Stimulated activated effector memory CD8-positive, alpha-beta T cell treated with anti-CD3 and anti-CD28 coated beads, Interleukin-12 subunit alpha, Interleukin-12 subunit beta, amount 100 ng/mL, for 72 hours (primary cell): ENCODE results near the gene GAK.

ENCODE experiments used
- ATAC-seq: fragments of 150-1000 bp; cut with Tn5 transposase; 2 replicates; pipeline ENCODE4 v1.10.0; 2021
- DNase-seq, 2 donors: peaks; one replicate each; pipeline ENCODE4 v3.0.0; 2021 to 2022; ENCODE audit warnings: low spot score in 2 of 2
- H3K27ac Mint-ChIP-seq: one replicate; pipeline ENCODE4 v1.8.0; 2022; ENCODE audit warnings: mild to moderate bottlenecking, mixed read lengths
- H3K36me3 Mint-ChIP-seq: one replicate; pipeline ENCODE4 v1.8.0; 2022; ENCODE audit warnings: mild to moderate bottlenecking, mixed read lengths
- H3K4me1 Mint-ChIP-seq: one replicate; pipeline ENCODE4 v1.8.0; 2022; ENCODE audit warnings: mixed read lengths
- H3K4me3 Mint-ChIP-seq: one replicate; pipeline ENCODE4 v1.8.0; 2022; ENCODE audit warnings: mild to moderate bottlenecking, mixed read lengths
- H3K9me3 Mint-ChIP-seq: one replicate; pipeline ENCODE4 v1.8.0; 2022; ENCODE audit warnings: mixed read lengths

The GAK gene

DNA sequence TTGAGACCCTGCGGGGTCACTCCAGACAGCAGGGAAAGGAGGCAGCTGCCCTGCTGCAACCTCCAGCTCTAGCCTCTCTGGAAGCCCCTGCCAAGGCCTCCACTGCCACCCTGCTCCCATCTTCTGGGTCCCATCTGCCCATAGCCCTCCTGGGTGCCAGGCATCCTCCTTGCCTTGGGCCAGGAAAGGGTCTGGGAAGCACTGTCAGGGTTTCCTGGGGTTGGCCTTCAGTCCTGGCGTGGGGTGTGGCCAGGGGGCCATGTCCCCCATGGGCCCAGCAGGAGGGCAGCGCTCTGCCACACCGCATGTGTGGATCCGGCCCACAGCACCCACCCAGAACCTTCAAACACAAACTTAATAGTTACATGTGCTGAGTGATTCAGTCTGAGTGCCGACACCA is 102.8 kb downstream of the GAK start:
- Mint-ChIP-seq H3K27ac (no peak overlapping the region), H3K4me1 (peaks cover 19% of the 10 kb centered on the region), H3K4me3 (no peak overlapping the region), H3K9me3 (no peaks in the 10 kb centered on the region), H3K36me3 (peaks cover 13% of the 10 kb centered on the region)
- ATAC-seq (no peak), DNase-seq (no peak)

GRCh38 chr4:828641-829271 is 103.4 kb downstream of the GAK start:
- DNase-seq (no peak), ATAC-seq (no peak)
- Mint-ChIP-seq H3K4me1 (peaks cover 19% of the 10 kb centered on the region), H3K4me3 (no peak overlapping the region), H3K9me3 (no peaks in the 10 kb centered on the region), H3K36me3 (peaks cover 13% of the 10 kb centered on the region), H3K27ac (no peak overlapping the region)

DNA sequence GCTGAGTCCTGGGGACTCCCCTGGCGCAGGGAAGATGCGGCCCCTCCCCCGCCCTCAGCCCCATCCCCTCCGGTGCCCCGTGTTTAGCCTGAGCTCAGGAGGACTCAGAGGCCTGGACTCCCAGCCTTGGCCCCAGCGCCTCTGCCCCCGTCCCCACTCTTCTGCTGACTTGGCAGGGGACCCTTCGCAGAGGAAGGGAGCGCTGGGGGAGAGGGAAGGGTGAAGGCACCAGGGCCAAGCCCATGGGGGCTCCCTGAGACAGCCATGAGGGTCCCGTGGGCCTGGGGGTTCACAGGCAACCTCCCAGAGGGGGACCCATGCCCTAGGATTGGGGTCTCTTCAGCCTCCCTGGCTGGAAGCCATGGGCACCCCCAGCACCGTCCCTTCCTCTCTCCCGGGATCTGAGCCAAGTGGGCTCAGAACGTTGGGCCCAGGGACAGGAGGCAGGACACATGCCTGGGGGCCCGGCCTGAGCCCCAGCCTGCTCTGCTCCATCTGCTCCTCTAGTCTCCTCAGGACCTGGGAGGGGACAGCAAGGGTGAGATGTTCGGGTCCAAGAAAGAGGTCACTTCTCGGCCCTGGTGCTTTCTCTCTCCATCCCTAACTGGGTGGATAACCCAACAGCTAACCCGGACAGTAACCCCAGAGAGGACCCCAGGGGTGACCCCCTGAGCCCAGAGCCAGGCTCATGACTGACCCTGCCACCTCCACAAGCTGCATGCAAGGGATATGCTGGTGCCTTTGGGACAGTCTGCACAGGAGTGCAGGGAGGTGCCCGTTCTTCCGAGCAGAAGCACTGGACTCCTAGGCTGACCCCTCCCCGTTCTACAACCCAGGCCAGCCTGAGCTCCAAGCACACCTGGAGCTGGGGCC is 104.7 kb downstream of the GAK start:
- peaks cover 13% of the 10 kb centered on the region for H3K36me3 Mint-ChIP-seq
- no peaks in the 10 kb centered on the region for H3K9me3 Mint-ChIP-seq
- no peak for DNase-seq
- peak overlapping the region; percentile 2 for H3K4me3 Mint-ChIP-seq
- no peak for ATAC-seq
- H3K4me1 Mint-ChIP-seq, result peaks cover 8% of the 10 kb centered on the region
- H3K27ac Mint-ChIP-seq, result no peak overlapping the region

DNA sequence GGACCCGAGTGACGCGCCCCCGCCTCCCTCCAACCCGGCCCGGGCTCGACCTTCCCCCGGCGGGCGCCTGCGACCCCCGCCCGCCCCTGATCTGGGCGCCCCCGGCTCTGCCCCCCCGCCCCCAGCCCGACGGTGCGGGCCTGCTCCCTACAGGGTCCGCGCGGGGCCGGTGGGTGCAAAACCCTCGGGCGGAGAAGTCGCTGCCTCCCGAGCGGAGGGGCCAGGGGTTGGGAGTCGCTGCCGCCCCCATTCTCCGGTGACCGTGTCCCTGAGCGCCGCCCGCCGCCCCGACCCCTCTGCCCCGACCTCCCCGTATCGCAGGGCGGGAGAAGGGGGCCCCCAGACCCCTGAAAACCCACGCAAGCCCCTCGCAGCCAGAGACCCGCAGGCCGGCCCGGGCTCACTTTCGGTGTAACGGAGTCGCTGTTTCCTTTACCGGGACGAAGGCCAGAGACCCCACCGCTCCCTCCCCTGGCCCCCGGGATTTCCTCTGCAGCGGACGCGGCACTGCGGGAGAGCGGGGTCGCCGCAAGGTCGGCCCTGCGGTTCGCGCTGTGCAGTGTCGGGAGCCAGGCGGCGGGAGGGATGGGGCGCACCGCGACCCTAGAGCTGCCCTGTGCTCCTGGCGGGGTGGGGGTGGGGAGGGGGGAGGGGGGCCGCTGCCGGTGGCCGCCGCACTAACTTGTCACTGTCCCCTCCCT is 105.5 kb downstream of the GAK start:
- ATAC-seq (no peak), DNase-seq (no peak)
- no peaks in the 10 kb centered on the region for H3K9me3 Mint-ChIP-seq
- H3K4me3 Mint-ChIP-seq, result peak overlapping the region; percentile 2
- H3K27ac Mint-ChIP-seq, result no peak overlapping the region
- H3K4me1 Mint-ChIP-seq, result peaks cover 15% of the 10 kb centered on the region
- peaks cover 13% of the 10 kb centered on the region for H3K36me3 Mint-ChIP-seq

DNA sequence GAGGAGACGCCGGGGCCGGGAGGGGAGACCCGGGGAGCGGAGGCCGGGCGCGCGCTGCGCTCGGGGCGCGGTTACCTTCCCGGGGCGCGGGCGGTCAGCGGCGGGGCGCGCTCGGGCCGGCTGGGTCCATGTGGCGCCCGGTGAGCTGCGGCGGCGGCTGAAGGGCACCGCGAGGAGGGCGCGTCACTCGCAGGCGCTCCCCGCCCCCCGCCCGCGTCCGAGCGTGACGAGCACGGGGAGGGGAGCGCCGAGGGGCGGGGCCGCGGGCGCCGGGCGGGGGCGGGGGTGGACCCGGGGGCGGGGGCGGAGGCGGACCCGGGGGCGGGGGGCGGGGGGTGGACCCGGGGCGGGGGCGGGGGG is 106.2 kb downstream of the GAK start, which contains the start of gene CPLX1:
TSS of gene CPLX1 (minus strand) at position 159 of the 360 bp plus-strand sequence. CDS start 1,607 bp downstream, outside the sequence.
- Mint-ChIP-seq H3K27ac (peak within 1 kb of the TSS; percentile 56), H3K36me3 (peaks cover 13% of the 10 kb centered on the region), H3K4me1 (peaks cover 16% of the 10 kb centered on the region), H3K4me3 (peak within 1 kb of the TSS; percentile 35), H3K9me3 (no peaks in the 10 kb centered on the region)
- DNase-seq (no peak), ATAC-seq (no peak)

GRCh38 chr4:825063-825970 is 106.8 kb downstream of the GAK start:
- H3K9me3 Mint-ChIP-seq, result no peaks in the 10 kb centered on the region
- H3K4me3 Mint-ChIP-seq, result peak overlapping the region; percentile 35
- peak overlapping the region; percentile 56 for H3K27ac Mint-ChIP-seq
- ATAC-seq (peak; percentile 34), DNase-seq (no peak)
- peaks cover 16% of the 10 kb centered on the region for H3K4me1 Mint-ChIP-seq
- H3K36me3 Mint-ChIP-seq, result peaks cover 13% of the 10 kb centered on the region

DNA sequence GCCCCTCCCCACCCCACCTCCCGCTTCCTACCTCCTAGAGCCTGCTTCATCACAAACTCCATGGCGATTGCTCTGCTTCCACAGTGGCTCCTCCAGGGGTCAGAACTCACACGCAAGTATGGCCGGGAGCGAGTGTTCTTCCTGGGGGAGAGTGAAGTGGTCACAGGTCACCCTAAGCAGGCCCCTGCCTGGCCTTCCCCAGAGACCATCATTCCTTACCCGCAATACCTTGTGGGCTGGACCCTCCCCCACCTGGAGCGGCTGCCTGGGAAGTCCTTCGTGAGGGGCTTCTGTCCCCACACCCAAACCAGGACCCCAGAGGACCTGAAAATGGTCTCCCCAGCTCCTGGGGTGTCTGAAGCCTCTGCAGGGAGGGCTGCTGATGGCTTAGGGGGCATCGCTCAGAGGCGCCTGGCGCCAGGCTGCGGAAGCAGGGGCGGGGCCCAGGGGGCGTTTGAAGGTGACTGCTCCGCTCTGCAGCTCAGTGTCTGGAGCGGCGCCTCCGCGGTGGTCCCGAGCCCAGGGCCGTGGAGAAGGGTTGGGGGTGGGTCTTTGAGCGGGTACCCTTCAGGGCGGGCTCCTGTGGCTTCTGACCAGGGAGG is 107.6 kb downstream of the GAK start:
- ATAC-seq (no peak), DNase-seq (no peak)
- H3K36me3 Mint-ChIP-seq, result peaks cover 13% of the 10 kb centered on the region
- H3K4me3 Mint-ChIP-seq, result peak overlapping the region; percentile 35
- H3K9me3 Mint-ChIP-seq, result no peaks in the 10 kb centered on the region
- H3K4me1 Mint-ChIP-seq, result peaks cover 16% of the 10 kb centered on the region
- peak overlapping the region; percentile 56 for H3K27ac Mint-ChIP-seq

GRCh38 chr4:823761-824460 is 108.2 kb downstream of the GAK start:
- DNase-seq (no peak), ATAC-seq (no peak)
- H3K27ac Mint-ChIP-seq, result no peak overlapping the region
- H3K4me1 Mint-ChIP-seq, result peaks cover 16% of the 10 kb centered on the region
- H3K9me3 Mint-ChIP-seq, result no peaks in the 10 kb centered on the region
- H3K36me3 Mint-ChIP-seq, result peaks cover 13% of the 10 kb centered on the region
- H3K4me3 Mint-ChIP-seq, result no peak overlapping the region

DNA sequence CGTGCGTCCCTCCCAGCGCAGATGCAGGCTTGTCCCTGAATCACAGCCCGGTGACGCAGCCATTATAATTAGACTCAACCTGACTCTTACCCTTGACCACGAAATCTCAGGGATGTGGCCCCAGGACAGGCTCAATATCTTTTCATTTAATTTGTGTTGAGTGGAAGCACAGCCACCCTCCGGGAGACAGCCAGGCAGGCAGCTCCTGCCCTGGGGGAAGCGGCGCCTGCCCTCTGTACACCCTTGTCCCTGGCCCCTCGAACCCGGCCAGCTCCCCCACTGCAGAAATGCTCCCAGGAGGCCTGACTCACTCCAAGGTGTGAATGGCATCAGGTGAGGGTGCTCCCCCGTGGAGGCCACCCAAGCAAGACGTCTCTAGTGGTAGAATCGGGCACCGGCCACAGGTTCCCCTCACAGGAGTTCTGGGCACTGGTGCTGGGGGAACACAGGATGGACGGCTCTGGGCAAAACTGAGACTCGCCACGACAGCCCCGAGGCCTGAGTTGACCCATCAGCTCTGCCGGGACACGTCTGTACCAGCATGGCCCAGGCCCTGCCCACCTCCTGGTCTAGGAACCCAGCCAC is 108.8 kb downstream of the GAK start:
- no peaks in the 10 kb centered on the region for H3K9me3 Mint-ChIP-seq
- peaks cover 16% of the 10 kb centered on the region for H3K4me1 Mint-ChIP-seq
- no peak overlapping the region for H3K27ac Mint-ChIP-seq
- no peak for DNase-seq
- H3K4me3 Mint-ChIP-seq, result no peak overlapping the region
- H3K36me3 Mint-ChIP-seq, result peaks cover 13% of the 10 kb centered on the region
- ATAC-seq, result no peak

DNA sequence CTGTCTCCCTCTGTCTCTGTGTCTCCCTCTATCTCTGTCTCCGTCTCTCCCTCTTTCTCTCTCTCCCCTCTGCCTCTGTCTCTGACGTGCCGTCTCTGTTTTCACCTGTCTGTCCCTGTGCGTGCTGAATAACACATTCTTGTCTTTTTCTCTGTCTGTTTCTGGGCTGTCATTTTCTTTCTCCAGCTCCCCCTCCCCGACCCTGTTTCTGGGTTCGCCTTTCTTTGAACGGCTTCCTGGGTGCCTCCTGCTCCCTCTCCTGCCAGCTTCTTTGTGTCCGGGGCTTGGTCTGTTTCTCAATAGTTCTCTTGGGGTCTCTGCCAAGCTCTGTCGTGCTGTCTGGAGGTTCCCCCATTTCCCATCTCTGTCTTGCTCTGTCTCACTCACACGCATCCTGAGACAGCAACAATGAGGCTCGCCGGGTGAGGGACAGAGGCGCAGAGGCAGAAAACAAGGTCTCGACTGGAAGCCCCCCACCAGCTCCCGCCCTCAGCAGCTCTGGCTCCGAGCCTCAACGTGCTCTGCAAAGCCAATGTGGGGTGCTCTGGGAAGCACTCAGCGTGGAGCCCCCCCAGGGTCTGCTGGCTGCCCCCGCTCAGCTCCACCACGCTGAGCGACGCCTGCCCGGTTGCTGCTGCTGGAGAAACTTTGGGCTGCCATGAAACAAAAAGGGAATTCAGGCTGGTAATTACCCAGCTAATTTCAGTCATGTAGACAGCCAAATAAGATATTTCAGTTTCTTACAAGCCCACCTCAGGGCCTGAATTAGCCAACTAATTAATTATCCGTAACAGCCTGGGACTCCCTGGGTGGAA is 109.5 kb downstream of the GAK start:
- peaks cover 12% of the 10 kb centered on the region for H3K36me3 Mint-ChIP-seq
- H3K27ac Mint-ChIP-seq, result no peak overlapping the region
- ATAC-seq (no peak), DNase-seq (no peak)
- peaks cover 16% of the 10 kb centered on the region for H3K4me1 Mint-ChIP-seq
- H3K9me3 Mint-ChIP-seq, result no peaks in the 10 kb centered on the region
- H3K4me3 Mint-ChIP-seq, result no peak overlapping the region

DNA sequence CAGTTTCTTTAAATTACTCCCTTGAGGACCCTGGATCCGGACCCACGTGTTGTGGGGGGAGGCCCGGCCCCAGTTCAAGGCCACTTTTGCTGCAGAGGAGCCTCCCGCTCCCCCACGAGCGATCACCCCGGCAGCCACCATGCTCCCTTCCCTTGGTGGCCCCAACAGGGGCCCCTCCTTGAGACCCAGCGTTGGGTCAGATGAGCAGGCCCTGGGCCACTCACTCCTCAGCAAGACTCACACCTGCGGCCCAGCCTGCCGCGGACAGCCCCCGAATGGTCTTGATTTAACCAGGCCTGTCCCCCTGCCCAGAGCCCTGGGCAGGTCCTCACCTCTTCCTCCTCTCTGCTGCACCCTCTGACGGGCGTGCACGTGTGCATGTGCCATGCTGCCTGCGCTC is 110.5 kb downstream of the GAK start:
- H3K4me3 Mint-ChIP-seq, result no peak overlapping the region
- H3K27ac Mint-ChIP-seq, result no peak overlapping the region
- no peak for DNase-seq
- H3K36me3 Mint-ChIP-seq, result peaks cover 3% of the 10 kb centered on the region
- ATAC-seq, result no peak
- H3K4me1 Mint-ChIP-seq, result peaks cover 16% of the 10 kb centered on the region
- no peaks in the 10 kb centered on the region for H3K9me3 Mint-ChIP-seq

DNA sequence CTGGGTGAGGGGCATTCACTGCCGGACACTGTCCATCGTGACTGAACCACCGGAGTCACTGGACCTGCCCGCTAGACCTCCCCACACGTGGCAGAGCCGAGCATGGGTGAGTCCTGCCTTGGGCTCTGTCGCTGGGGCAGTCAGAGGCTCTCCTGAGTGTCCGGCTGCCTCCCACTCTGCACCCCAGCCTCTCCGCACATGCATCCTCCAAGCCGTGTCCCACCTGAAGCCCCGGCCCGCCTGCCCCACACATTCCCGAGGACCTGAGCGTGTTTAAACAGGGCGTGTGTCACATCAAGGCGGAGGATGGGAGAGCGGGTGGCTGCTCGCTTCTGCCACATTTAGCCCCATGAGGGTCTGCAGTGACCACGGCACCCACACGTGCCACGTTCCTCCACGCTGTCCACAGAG is 110.9 kb downstream of the GAK start:
- H3K4me3 Mint-ChIP-seq, result no peak overlapping the region
- ATAC-seq, result no peak
- peaks cover 16% of the 10 kb centered on the region for H3K4me1 Mint-ChIP-seq

More for the DNA sequence above, 110.9 kb downstream of the GAK start:
- Mint-ChIP-seq H3K27ac (no peak overlapping the region), H3K36me3 (no peaks in the 10 kb centered on the region), H3K9me3 (no peaks in the 10 kb centered on the region)
- DNase-seq, result no peak
